IPS DF 6.9 (cell line): ENCODE measurements around the gene NMNAT3.

Experiments
- DNase-seq: peaks from one replicate; pipeline ENCODE4 v3.0.0-alpha.2; 2013; ENCODE audit warnings: low read depth, low spot score
- H3K27ac ChIP-seq: one replicate; pipeline ENCODE4 v1.5.1; 2013; ENCODE audit warnings: low read length, control low read depth
- H3K27me3 ChIP-seq: 2 replicates; pipeline ENCODE4 v1.6.1; 2013; ENCODE audit warnings: mild to moderate bottlenecking, low read length; ENCODE audit not compliant: control insufficient read depth, insufficient read depth
- H3K36me3 ChIP-seq: 2 replicates; pipeline ENCODE4 v1.6.1; 2013; ENCODE audit warnings: low read length; ENCODE audit not compliant: control insufficient read depth, insufficient read depth
- H3K4me1 ChIP-seq: 2 replicates; pipeline ENCODE4 v1.6.1; 2013; ENCODE audit warnings: low read length; ENCODE audit not compliant: control insufficient read depth, insufficient read depth
- H3K4me3 ChIP-seq: 2 replicates; pipeline ENCODE4 v1.5.1; 2013; ENCODE audit warnings: mild to moderate bottlenecking, low read length
- H3K9me3 ChIP-seq: 2 replicates; pipeline ENCODE4 v1.6.1; 2013; ENCODE audit warnings: low read length, inconsistent platforms; ENCODE audit not compliant: control insufficient read depth, insufficient read depth
- WGBS: extraction: QIAGEN DNeasy Blood & Tissue Kit; methylation state at CpG from one replicate; pipeline ENCODE4 v1.1.7; 2013; ENCODE audit warnings: mixed read lengths, missing lambda C conversion rate; ENCODE audit not compliant: insufficient read length, insufficient coverage; 5-methylcytosine and 5-hydroxymethylcytosine counted together

Gene NMNAT3

DNA sequence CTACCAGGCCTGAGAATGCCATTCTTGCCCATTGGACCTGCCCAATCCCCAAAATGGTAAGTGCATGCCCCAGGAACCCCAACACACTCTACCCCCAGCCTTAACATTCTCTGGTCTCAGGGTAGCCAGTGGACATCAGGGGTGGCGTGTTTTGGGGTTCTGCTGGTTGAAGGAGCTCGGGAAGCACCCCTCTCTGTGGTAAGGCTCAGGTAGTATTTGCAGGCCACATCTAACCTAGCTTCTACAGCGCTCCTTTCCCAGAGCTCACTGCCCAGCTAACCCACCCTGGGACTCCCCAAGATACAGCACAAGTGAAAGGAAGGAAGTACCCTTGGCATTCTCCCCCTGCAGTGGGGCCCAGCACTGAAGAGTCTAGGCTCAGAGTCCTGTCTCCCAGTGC lies 19.8 kb downstream of the NMNAT3 start:
- DNase-seq = no peak
- Histone ChIP-seq H3K4me3 (no peak overlapping the region), H3K4me1 (peaks cover 8% of the 10 kb centered on the region), H3K9me3 (no peaks in the 10 kb centered on the region), H3K27me3 (no peaks in the 10 kb centered on the region), H3K36me3 (no peaks in the 10 kb centered on the region), H3K27ac (no peak overlapping the region)
- no CpG with 5 or more reads among the region's 3 CpGs for WGBS

DNA sequence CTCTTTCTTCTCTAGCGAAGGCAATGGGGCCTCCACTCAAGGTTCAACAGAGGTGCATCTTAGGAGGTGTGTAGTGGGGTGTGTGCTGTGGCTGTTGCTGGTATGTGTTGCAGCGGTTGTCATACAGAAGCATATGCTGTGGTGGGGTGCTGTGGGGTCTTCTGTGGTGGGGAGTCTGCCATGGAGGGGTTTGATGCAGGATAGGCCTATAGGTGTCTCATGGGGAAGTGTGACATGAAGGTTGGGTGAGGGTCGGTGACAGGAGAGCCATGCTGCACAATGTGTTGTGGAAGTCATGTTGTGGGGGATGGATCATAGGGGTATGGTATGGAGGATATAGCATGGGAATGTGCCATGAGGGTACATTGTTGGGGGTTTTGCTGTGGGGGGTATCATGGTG lies 20.3 kb downstream of the NMNAT3 start:
- Histone ChIP-seq H3K27ac (no peak overlapping the region), H3K27me3 (no peaks in the 10 kb centered on the region), H3K36me3 (no peaks in the 10 kb centered on the region), H3K4me3 (no peak overlapping the region), H3K4me1 (peaks cover 8% of the 10 kb centered on the region), H3K9me3 (no peaks in the 10 kb centered on the region)
- no peak for DNase-seq
- WGBS = no CpG with 5 or more reads among the region's 3 CpGs

DNA sequence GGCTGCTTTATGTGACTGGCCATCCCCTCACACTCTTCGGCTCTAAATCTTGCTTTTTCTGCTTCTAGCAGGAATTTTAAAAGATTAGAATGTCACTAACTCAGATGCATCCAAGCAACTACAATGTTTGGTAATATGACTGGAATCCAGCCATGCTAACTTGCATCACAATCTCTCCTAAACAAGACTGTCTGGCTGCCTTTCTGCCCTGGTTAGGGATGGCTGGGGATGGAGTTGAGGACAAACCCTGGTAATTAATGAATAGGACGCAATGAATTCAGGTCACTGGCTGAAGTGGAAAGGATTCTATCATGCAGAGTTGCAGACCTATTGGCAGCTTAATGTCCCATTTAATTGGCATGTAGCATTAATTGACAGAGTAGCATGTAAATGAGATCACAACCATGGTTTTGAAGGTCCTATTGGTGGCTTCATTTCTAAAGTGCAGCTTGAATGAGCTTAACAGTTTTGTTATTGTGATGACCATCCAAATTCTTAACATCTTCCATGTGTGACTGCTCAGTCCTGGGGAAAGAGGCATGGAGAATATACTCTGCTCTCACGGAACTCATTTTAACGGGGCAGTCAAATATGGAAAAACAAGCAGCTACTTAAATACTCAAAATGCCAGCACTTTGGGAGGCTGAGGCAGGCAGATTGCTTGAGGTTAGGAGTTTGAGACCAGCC lies 21.7 kb downstream of the NMNAT3 start:
- no peak for DNase-seq
- peaks cover 8% of the 10 kb centered on the region for H3K4me1 ChIP-seq
- H3K27me3 ChIP-seq = no peaks in the 10 kb centered on the region
- no peaks in the 10 kb centered on the region for H3K9me3 ChIP-seq
- no peak overlapping the region for H3K4me3 ChIP-seq
- no CpG with 5 or more reads among the region's 4 CpGs for WGBS
- H3K27ac ChIP-seq = no peak overlapping the region
- no peaks in the 10 kb centered on the region for H3K36me3 ChIP-seq

DNA sequence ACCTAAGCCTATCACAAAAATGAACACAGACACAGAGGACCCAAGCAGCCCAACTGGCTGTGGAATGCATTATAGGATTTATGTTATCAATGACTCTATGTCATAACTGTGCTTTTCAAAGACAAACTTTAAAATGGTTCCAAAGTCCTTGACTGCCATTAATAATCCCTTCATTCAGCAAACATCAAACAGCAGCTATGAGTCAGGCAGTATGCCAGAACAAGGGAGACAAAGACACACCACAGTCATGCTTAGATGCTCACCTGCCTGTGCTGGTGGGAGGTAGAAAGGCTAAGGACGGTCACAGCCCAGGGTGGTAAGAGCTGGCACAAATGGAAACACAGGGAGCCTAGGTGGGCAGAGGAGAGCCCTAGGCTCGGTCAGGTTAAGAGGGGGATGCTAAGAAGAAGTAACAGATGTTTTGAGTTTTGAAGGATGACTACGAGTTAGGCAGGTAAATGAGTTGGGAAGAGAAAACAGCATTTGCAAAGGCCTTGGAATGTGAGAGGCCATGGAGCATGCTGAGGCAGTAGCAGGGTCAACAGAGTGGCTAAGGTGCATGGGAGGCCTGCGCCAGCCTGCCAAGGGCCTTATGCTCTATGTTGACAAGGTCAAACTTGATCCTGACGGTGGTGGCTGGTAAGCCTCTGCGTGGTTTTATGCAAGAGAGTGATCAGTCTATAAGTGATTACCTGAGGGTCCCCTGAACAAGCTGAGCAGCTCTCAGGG lies 23.0 kb downstream of the NMNAT3 start:
- H3K36me3 ChIP-seq = no peaks in the 10 kb centered on the region
- WGBS = no CpG with 5 or more reads among the region's 6 CpGs

DNA sequence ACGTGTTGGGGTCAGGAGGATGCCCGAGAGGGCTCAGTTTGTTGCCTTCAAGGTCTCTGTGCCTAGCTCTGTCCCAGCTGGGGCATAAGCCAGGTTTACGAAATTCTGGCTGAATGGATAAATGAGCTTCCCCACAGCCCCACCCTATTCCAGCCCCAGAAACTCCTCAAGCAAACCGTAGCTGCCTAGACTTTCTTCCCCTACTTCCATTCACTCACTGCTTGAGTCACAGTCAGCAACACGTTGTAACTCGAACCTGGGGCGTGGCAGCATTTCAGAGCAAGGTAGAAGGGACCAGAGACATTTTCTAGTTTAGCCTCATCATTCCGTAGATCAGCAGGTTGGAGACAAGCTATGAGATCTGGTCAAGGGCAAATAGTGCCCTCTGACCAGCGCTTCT lies 24.2 kb downstream of the NMNAT3 start:
- Histone ChIP-seq H3K9me3 (no peaks in the 10 kb centered on the region), H3K4me1 (peaks cover 8% of the 10 kb centered on the region), H3K4me3 (no peak overlapping the region), H3K27me3 (no peaks in the 10 kb centered on the region), H3K36me3 (no peaks in the 10 kb centered on the region), H3K27ac (no peak overlapping the region)
- WGBS = no CpG with 5 or more reads among the region's 9 CpGs
- DNase-seq = no peak

More for the DNA sequence above, 23.0 kb downstream of the NMNAT3 start:
- DNase-seq = no peak
- Histone ChIP-seq H3K27ac (no peak overlapping the region), H3K9me3 (no peaks in the 10 kb centered on the region), H3K4me3 (no peak overlapping the region), H3K27me3 (no peaks in the 10 kb centered on the region), H3K4me1 (peaks cover 8% of the 10 kb centered on the region)

DNA sequence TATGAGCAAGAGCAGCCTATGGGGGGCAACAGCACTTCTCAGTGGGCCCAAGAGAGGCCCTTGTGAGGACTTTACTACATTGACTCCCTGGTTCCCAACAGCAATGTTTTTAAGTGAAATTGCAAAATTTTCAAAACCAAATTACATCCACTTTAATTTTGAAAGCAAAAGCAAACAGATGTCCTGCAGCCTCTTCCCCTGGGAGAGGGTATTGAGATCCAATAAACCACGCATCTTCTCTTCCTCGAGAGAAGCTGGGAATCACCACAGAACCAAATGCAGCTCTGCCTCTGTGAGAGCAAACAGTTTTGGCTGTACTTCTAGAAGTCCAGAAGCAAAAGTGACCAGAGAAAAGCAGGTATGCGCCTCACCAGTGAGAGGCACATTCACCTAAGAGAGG lies 25.2 kb downstream of the NMNAT3 start:
- Histone ChIP-seq H3K9me3 (no peaks in the 10 kb centered on the region), H3K4me3 (no peak overlapping the region), H3K27me3 (no peaks in the 10 kb centered on the region), H3K27ac (no peak overlapping the region), H3K4me1 (peaks cover 8% of the 10 kb centered on the region), H3K36me3 (no peaks in the 10 kb centered on the region)
- no peak for DNase-seq
- WGBS = no CpG with 5 or more reads among the region's 3 CpGs

DNA sequence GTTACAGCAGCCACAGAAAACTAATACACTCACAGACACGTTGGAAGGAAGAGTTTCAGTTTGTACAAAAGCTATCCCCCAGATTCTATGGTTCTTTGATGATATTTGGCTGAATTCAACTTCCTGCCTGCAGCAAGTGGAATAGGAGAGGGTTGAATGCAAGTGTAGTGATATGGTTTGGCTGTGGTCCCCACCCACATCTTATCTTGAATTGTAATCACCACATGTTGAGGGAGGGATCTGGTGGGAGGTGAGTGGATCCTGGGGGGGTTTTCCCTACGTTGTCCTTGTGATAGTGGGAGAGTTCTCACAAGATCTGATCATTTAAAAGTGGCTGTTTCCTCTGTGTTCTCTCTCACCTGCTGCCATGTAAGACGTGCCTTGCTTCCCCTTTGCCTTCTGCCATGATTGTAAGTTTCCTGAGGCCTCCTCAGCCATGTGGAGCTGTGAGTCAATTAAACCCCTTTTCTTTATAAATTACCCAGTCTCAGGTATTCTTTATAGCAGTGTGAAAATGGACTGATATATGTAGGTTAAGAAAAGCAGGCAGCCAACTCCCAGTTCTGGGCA lies 29.8 kb downstream of the NMNAT3 start:
- WGBS = no CpG with 5 or more reads among the region's 3 CpGs
- Histone ChIP-seq H3K9me3 (no peaks in the 10 kb centered on the region), H3K36me3 (no peaks in the 10 kb centered on the region), H3K27ac (no peak overlapping the region), H3K4me3 (no peak overlapping the region), H3K4me1 (no peaks in the 10 kb centered on the region), H3K27me3 (no peaks in the 10 kb centered on the region)
- DNase-seq = no peak

DNA sequence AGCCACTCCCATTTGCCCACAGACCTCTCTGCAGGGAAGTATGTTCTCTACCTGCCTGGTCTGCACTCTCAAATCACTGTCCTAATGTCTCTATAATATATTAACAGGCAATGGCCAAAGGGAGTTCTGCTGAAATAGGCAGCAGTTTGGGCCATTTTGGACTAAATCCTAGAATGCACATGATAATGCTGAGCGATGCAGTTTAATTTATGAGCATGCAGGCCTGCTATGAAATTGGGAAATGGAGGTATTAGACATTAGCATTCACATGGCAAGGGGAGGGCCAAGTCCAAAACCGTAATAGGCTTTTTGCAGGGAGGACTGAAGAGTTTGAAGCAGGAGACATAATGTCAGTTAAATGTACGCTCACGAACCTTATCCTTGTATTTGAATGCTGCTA lies 31.3 kb downstream of the NMNAT3 start:
- no peak for DNase-seq
- no peaks in the 10 kb centered on the region for H3K27me3 ChIP-seq
- no CpG with 5 or more reads among the region's 4 CpGs for WGBS
- no peak overlapping the region for H3K27ac ChIP-seq
- H3K36me3 ChIP-seq = no peaks in the 10 kb centered on the region
- H3K4me1 ChIP-seq = no peaks in the 10 kb centered on the region
- H3K4me3 ChIP-seq = no peak overlapping the region
- no peaks in the 10 kb centered on the region for H3K9me3 ChIP-seq

DNA sequence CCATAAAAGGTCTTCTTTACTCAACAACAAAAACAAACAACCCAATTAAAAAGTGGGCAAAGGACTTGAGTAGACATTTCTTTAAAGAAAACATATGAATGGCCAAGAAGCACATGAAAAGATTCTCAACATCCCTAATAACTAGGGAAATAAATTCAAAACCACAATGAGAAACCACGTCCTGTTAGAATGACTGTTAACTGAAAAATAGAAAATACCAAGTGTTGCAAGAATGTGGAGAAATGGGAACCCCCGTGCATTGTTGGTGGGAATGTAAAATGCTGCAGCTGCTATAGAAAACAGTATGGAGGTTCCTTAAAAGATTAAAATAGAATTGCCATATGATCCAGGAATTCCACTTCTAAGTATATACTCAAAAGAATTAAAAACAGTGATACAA lies 34.8 kb downstream of the NMNAT3 start:
- no peaks in the 10 kb centered on the region for H3K36me3 ChIP-seq

DNA sequence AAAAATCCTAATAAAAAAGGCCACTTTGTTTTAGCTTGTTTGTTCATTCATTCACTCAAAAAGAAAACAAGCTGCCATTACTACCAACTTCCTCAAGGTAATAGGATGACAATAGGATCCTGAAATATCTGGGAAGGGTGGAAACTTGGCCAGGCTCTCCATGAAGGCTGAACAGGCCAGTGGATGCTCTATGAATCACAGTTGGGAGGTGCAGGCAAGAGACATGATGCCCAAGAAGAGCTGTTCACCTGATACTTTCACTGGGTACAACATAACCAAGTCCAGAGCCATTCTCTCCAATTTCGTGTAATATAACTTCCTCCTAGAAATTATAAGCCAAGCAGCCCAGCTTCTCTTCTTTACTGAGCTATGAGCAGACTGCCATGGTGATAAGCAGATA lies 37.3 kb downstream of the NMNAT3 start:
- WGBS = no CpG with 5 or more reads among the region's 1 CpG
- Histone ChIP-seq H3K36me3 (no peaks in the 10 kb centered on the region), H3K4me3 (no peak overlapping the region), H3K9me3 (no peaks in the 10 kb centered on the region), H3K27me3 (no peaks in the 10 kb centered on the region), H3K4me1 (no peaks in the 10 kb centered on the region), H3K27ac (no peak overlapping the region)
- DNase-seq = no peak

More for the DNA sequence above, 34.8 kb downstream of the NMNAT3 start:
- Histone ChIP-seq H3K4me1 (no peaks in the 10 kb centered on the region), H3K27ac (no peak overlapping the region), H3K9me3 (no peaks in the 10 kb centered on the region), H3K27me3 (no peaks in the 10 kb centered on the region), H3K4me3 (no peak overlapping the region)
- no peak for DNase-seq
- WGBS = no CpG with 5 or more reads among the region's 2 CpGs
